Loucy (cell line): ENCODE measurements around the gene KRTAP22-1.

Source experiments
- H2AFZ ChIP-seq: fragments of 200-600 bp; sonication (generic); 2 replicates; pipeline ENCODE4 v1.6.0; 2016; ENCODE audit warnings: antibody characterized with exemption, mild to moderate bottlenecking, low read length, moderate library complexity
- H3F3A ChIP-seq: fragments of 200-600 bp; 2 replicates; pipeline ENCODE4 v1.6.0; 2016; ENCODE audit warnings: antibody characterized with exemption, low read depth, mild to moderate bottlenecking
- H3K27me3 ChIP-seq: fragments of 200-600 bp; sonication (generic); 2 replicates; pipeline ENCODE4 v1.6.1; 2014; ENCODE audit warnings: low read length, mild to moderate bottlenecking; ENCODE audit not compliant: insufficient read depth, poor library complexity, severe bottlenecking
- H3K36me3 ChIP-seq: fragments of 200-600 bp; sonication (generic); 2 replicates; pipeline ENCODE4 v1.6.1; 2016; ENCODE audit warnings: low read length; ENCODE audit not compliant: insufficient read depth
- H3K4me1 ChIP-seq: fragments of 200-600 bp; sonication (generic); 2 replicates; pipeline ENCODE4 v1.5.1; 2014; ENCODE audit warnings: low read length, mild to moderate bottlenecking; ENCODE audit not compliant: insufficient read depth, poor library complexity, severe bottlenecking
- H3K4me2 ChIP-seq: fragments of 200-600 bp; sonication (generic); 2 replicates; pipeline ENCODE4 v1.6.0; 2014; ENCODE audit warnings: antibody characterized with exemption, low read length, low read depth, mild to moderate bottlenecking; ENCODE audit not compliant: poor library complexity, severe bottlenecking
- H3K4me3 ChIP-seq: fragments of 200-600 bp; sonication (generic); 2 replicates; pipeline ENCODE4 v1.5.1; 2014; ENCODE audit warnings: low read length, mild to moderate bottlenecking, mixed read lengths; ENCODE audit not compliant: poor library complexity, severe bottlenecking
- H3K79me2 ChIP-seq: fragments of 200-600 bp; sonication (generic); 2 replicates; pipeline ENCODE4 v1.6.1; 2014; ENCODE audit warnings: low read length; ENCODE audit not compliant: insufficient read depth
- H3K9ac ChIP-seq: fragments of 200-600 bp; sonication (generic); 2 replicates; pipeline ENCODE4 v1.6.0; 2014; ENCODE audit warnings: mild to moderate bottlenecking, low read depth, low read length, moderate library complexity; ENCODE audit not compliant: poor library complexity, severe bottlenecking
- H3K9me2 ChIP-seq: fragments of 200-600 bp; sonication (generic); replicated peaks from 2 replicates; pipeline ENCODE4 v1.6.1; 2016; ENCODE audit warnings: low read depth, low read length, mixed read lengths
- H3K9me3 ChIP-seq: fragments of 200-600 bp; sonication (generic); 2 replicates; pipeline ENCODE4 v1.6.1; 2014; ENCODE audit warnings: mild to moderate bottlenecking, antibody characterized with exemption, low read length, low read depth; ENCODE audit not compliant: insufficient read depth
- H4K20me1 ChIP-seq: fragments of 200-600 bp; sonication (generic); 2 replicates; pipeline ENCODE4 v1.6.0; 2014; ENCODE audit warnings: antibody characterized with exemption, low read length, mild to moderate bottlenecking; ENCODE audit not compliant: insufficient read depth, poor library complexity, severe bottlenecking
- CTCF ChIP-seq: fragments of 200-600 bp; sonication (generic); conservative IDR thresholded peaks from 2 replicates; pipeline ENCODE4 v1.5.1; 2014; ENCODE audit warnings: mild to moderate bottlenecking, antibody characterized with exemption, low read length
- EZH2phosphoT487 ChIP-seq: fragments of 200-600 bp; IDR thresholded peaks from 2 replicates; pipeline ENCODE4 v1.6.1; 2018; ENCODE audit warnings: antibody characterized with exemption, mild to moderate bottlenecking, moderate library complexity, borderline replicate concordance

The KRTAP22-1 gene

GRCh38 chr21:30563630-30564029 is 37.3 kb upstream of the KRTAP22-1 start:
- no peaks in the 10 kb centered on the region for H3F3A ChIP-seq
- H3K9ac ChIP-seq, result no peak overlapping the region
- H3K9me2 ChIP-seq, result no peaks in the 10 kb centered on the region
- no peaks in the 10 kb centered on the region for H3K36me3 ChIP-seq
- no peaks in the 10 kb centered on the region for H3K79me2 ChIP-seq
- H2AFZ ChIP-seq, result no peak overlapping the region
- no peaks in the 10 kb centered on the region for H3K9me3 ChIP-seq
- H3K4me3 ChIP-seq, result no peak overlapping the region
- H4K20me1 ChIP-seq, result no peaks in the 10 kb centered on the region
- H3K4me1 ChIP-seq, result no peaks in the 10 kb centered on the region
- H3K4me2 ChIP-seq, result no peak overlapping the region
- TF ChIP-seq CTCF (no peak), EZH2phosphoT487 (no peak)
- H3K27me3 ChIP-seq, result no peaks in the 10 kb centered on the region

GRCh38 chr21:30567617-30568016 is 33.3 kb upstream of the KRTAP22-1 start:
- no peaks in the 10 kb centered on the region for H3K4me1 ChIP-seq
- H3K9me3 ChIP-seq, result no peaks in the 10 kb centered on the region
- TF ChIP-seq CTCF (no peak), EZH2phosphoT487 (no peak)
- no peaks in the 10 kb centered on the region for H3K27me3 ChIP-seq
- no peaks in the 10 kb centered on the region for H3K79me2 ChIP-seq
- H3K4me3 ChIP-seq, result no peak overlapping the region
- H4K20me1 ChIP-seq, result no peaks in the 10 kb centered on the region
- H3K9ac ChIP-seq, result no peak overlapping the region
- no peak overlapping the region for H3K4me2 ChIP-seq
- H2AFZ ChIP-seq, result no peak overlapping the region
- H3K36me3 ChIP-seq, result no peaks in the 10 kb centered on the region
- no peaks in the 10 kb centered on the region for H3K9me2 ChIP-seq
- H3F3A ChIP-seq, result no peaks in the 10 kb centered on the region

- Histone ChIP-seq H2AFZ (no peak overlapping the region), H3F3A (no peaks in the 10 kb centered on the region), H3K9me2 (no peaks in the 10 kb centered on the region), H3K9ac (no peak overlapping the region), H3K79me2 (no peaks in the 10 kb centered on the region), H3K9me3 (no peaks in the 10 kb centered on the region), H3K4me3 (no peak overlapping the region), H3K4me1 (no peaks in the 10 kb centered on the region), H3K36me3 (no peaks in the 10 kb centered on the region), H3K27me3 (no peaks in the 10 kb centered on the region), H3K4me2 (no peak overlapping the region), H4K20me1 (no peaks in the 10 kb centered on the region)
- TF ChIP-seq CTCF (no peak), EZH2phosphoT487 (no peak)
Observed at GRCh38 chr21:30577766-30578165, 23.1 kb upstream of the KRTAP22-1 start.
